ENCODE results near the gene ADAM19.

ADAM19 gene

GRCh38 chr5:157491471-157491995, 84.0 kb downstream of the ADAM19 start:
- no peak for TF ChIP-seq CTCF (IDR thresholded peaks at IDR 0.05)

GRCh38 chr5:157487358-157487757, 88.2 kb downstream of the ADAM19 start:
- TF ChIP-seq CTCF (IDR thresholded peaks at IDR 0.05) = no peak

- TF ChIP-seq CTCF (IDR thresholded peaks at IDR 0.05) = no peak
Measured at GRCh38 chr5:157486861-157487260, 88.7 kb downstream of the ADAM19 start.

- TF ChIP-seq CTCF (IDR thresholded peaks at IDR 0.05) = no peak
Measured at GRCh38 chr5:157486221-157486681, 89.3 kb downstream of the ADAM19 start.

GRCh38 chr5:157485811-157486210, 89.8 kb downstream of the ADAM19 start:
- no peak for TF ChIP-seq CTCF (IDR thresholded peaks at IDR 0.05)

GRCh38 chr5:157485340-157485739, 90.2 kb downstream of the ADAM19 start:
- TF ChIP-seq CTCF (IDR thresholded peaks at IDR 0.05) = no peak

GRCh38 chr5:157484768-157485167, 90.8 kb downstream of the ADAM19 start:
- TF ChIP-seq CTCF (IDR thresholded peaks at IDR 0.05) = no peak

GRCh38 chr5:157481666-157482065, 93.9 kb downstream of the ADAM19 start:
- no peak for TF ChIP-seq CTCF (IDR thresholded peaks at IDR 0.05)

Measured in LNCAP (cell line).